HCT116 (cell line): Measurements from ENCODE around the gene DENND1A. TPM values are rescaled to one million over a fixed set of nuclear protein-coding genes. Genes with fewer than 3 reads are reported as not detected.

Source experiments
- ATAC-seq: fragments of 200-7000 bp; cut with Tn5 transposase; 2 replicates; pipeline ENCODE4 v1.9.1; 2020; ENCODE audit warnings: mild to moderate bottlenecking, moderate library complexity
- BruUV-seq: library from RNA; stranded (reverse); fragments of 400-500 nt; replicated peaks from 2 replicates; lab custom pipeline; 2021; lab: Mats Ljungman, UMichigan
- CTCF ChIA-PET: fragments of 300-600 bp; sonication (Branson Sonifier 250); formaldehyde crosslinking; loops from one replicate; lab custom pipeline; 2021; ENCODE audit warnings: antibody characterized with exemption; lab: Charles Lee
- POLR2A ChIA-PET: fragments of 300-600, 350-600 bp; sonication (Branson Sonifier 250); formaldehyde crosslinking; loops from one replicate; lab custom pipeline; 2021; ENCODE audit warnings: antibody characterized with exemption; lab: Charles Lee
- RAD21 ChIA-PET, 2 experiments: fragments of 300-600 bp; sonication (Branson Sonifier 250); formaldehyde crosslinking; loops; one replicate each; lab custom pipeline; 2023; ENCODE audit warnings: low total read pairs in 2 of 2; ENCODE audit not compliant: uncharacterized antibody in 2 of 2, unreplicated experiment in 2 of 2, low non-redundant PET in 1 of 2; lab: Charles Lee
- DNase-seq: peaks from one replicate; pipeline ENCODE4 v3.0.0-alpha.2; 2010; ENCODE audit warnings: low read depth, low spot score
- H2AFZ ChIP-seq: fragments of 200-600 bp; shearing (Covaris generic), sonication (generic); 2 replicates; pipeline ENCODE4 v1.6.1; 2017; ENCODE audit warnings: low read depth, mixed run types, mixed read lengths, antibody characterized with exemption, low read length; ENCODE audit not compliant: poor library complexity, severe bottlenecking
- H3K27ac ChIP-seq: 2 replicates; pipeline ENCODE4 v1.5.1; 2012; ENCODE audit warnings: low read depth, low read length
- H3K27me3 ChIP-seq: fragments of 200-600 bp; sonication (generic); 2 replicates; pipeline ENCODE4 v1.6.1; 2016; ENCODE audit warnings: mixed run types, low read length, mixed read lengths; ENCODE audit not compliant: insufficient read depth
- H3K36me3 ChIP-seq, 2 experiments: fragments of 200-500 bp in 1 of 2; fragments of 200-600 bp in 1 of 2; sonication (Bioruptor generic) in 1 of 2; sonication (generic) in 1 of 2; 2 replicates each; pipeline versions ENCODE4 v1.5.1 to v1.6.1; 2014 to 2016; ENCODE audit warnings: low read length in 2 of 2, inconsistent platforms in 1 of 2, mixed read lengths in 1 of 2, mixed run types in 1 of 2; ENCODE audit not compliant: insufficient read depth in 2 of 2, control insufficient read depth in 1 of 2
- H3K4me1 ChIP-seq, 2 experiments: fragments of 200-600 bp in 1 of 2; sonication (generic) in 1 of 2; 2 replicates each; pipeline versions ENCODE4 v1.5.1 to v1.6.1; 2012 to 2017; ENCODE audit warnings: low read length in 2 of 2, inconsistent platforms in 1 of 2, mild to moderate bottlenecking in 1 of 2, mixed read lengths in 1 of 2, mixed run types in 1 of 2, moderate library complexity in 1 of 2; ENCODE audit not compliant: insufficient read depth in 2 of 2, control insufficient read depth in 1 of 2
- H3K4me2 ChIP-seq: fragments of 200-600 bp; sonication (generic); 2 replicates; pipeline ENCODE4 v1.6.1; 2017; ENCODE audit warnings: mixed run types, low read length, mixed read lengths
- H3K4me3 ChIP-seq, 2 experiments: fragments of 200-600 bp in 1 of 2; sonication (generic) in 1 of 2; replicated peaks in 1 of 2; 2 replicates each; pipeline ENCODE4 v1.5.1; 2011 to 2016; ENCODE audit warnings: low read length in 2 of 2, control low read depth in 1 of 2, low read depth in 1 of 2, mild to moderate bottlenecking in 1 of 2, mixed read lengths in 1 of 2, mixed run types in 1 of 2
- H3K79me2 ChIP-seq: fragments of 200-600 bp; sonication (generic); 2 replicates; pipeline ENCODE4 v1.6.1; 2017; ENCODE audit warnings: mild to moderate bottlenecking, mixed run types, low read length, moderate library complexity, mixed read lengths; ENCODE audit not compliant: insufficient read depth
- H3K9ac ChIP-seq: fragments of 200-600 bp; sonication (generic); 2 replicates; pipeline ENCODE4 v1.6.1; 2016; ENCODE audit warnings: low read length, mixed read lengths
- H3K9me2 ChIP-seq: fragments of 200-600 bp; sonication (generic), shearing (Covaris generic); 2 replicates; pipeline ENCODE4 v1.6.1; 2017; ENCODE audit warnings: mixed run types, mild to moderate bottlenecking, moderate library complexity; ENCODE audit not compliant: insufficient read depth
- H3K9me3 ChIP-seq, 2 experiments: fragments of 200-500 bp in 1 of 2; fragments of 200-600 bp in 1 of 2; sonication (Bioruptor generic) in 1 of 2; sonication (generic) in 1 of 2; 2 replicates each; pipeline ENCODE4 v1.6.1; 2014 to 2017; ENCODE audit warnings: low read length in 2 of 2, mixed read lengths in 2 of 2, inconsistent platforms in 1 of 2, low read depth in 1 of 2, mild to moderate bottlenecking in 1 of 2, mixed run types in 1 of 2, moderate library complexity in 1 of 2; ENCODE audit not compliant: control insufficient read depth in 1 of 2, insufficient read depth in 1 of 2
- H4K20me1 ChIP-seq: fragments of 200-600 bp; sonication (generic), shearing (Covaris generic); 2 replicates; pipeline ENCODE4 v1.6.1; 2017; ENCODE audit warnings: mixed run types, mild to moderate bottlenecking, moderate library complexity; ENCODE audit not compliant: insufficient read depth
- EZH2phosphoT487 ChIP-seq: fragments of 200-600 bp; IDR thresholded peaks from 2 replicates; pipeline ENCODE4 v1.6.1; 2018; ENCODE audit warnings: antibody characterized with exemption, borderline replicate concordance
- FOSL1 ChIP-seq: IDR thresholded peaks from 2 replicates; pipeline ENCODE4 v1.6.1; 2012; ENCODE audit warnings: low read depth
- POLR2AphosphoS5 ChIP-seq: IDR thresholded peaks from 2 replicates; pipeline ENCODE4 v1.6.1; 2011; ENCODE audit warnings: mild to moderate bottlenecking, low read depth, low read length, moderate library complexity
- SIN3A ChIP-seq: IDR thresholded peaks from 2 replicates; pipeline ENCODE4 v1.6.1; 2012; ENCODE audit warnings: low read depth
- SP1 ChIP-seq: IDR thresholded peaks from 2 replicates; pipeline ENCODE4 v1.6.1; 2012; ENCODE audit warnings: low read depth
- TCF7L2 ChIP-seq: IDR thresholded peaks from 2 replicates; pipeline ENCODE4 v1.7.0; 2011; ENCODE audit warnings: borderline replicate concordance, inconsistent platforms; ENCODE audit not compliant: insufficient read depth, insufficient read length; ENCODE audit errors: extremely low read depth
- YY1 ChIP-seq: IDR thresholded peaks from 2 replicates; pipeline ENCODE4 v1.6.1; 2011; ENCODE audit warnings: low read length, low read depth, moderate library complexity, mild to moderate bottlenecking; ENCODE audit not compliant: insufficient replicate concordance; ENCODE audit errors: extremely low read depth
- ZNF274 ChIP-seq: fragments of 200-500 bp; sonication (Bioruptor generic); IDR thresholded peaks from 2 replicates; pipeline ENCODE4 v1.6.1; 2014; ENCODE audit warnings: mild to moderate bottlenecking, low read depth, low read length, inconsistent platforms
- intact Hi-C: fragments of 100-400 bp; cut with micrococcal nuclease; formaldehyde crosslinking; loops from 2 replicates; pipeline ENCODE4 v1.10.0; 2022
- total RNA-seq: library from RNA; stranded (reverse); gene quantifications from one replicate; pipeline ENCODE4 v1.2.1, GENCODE V29; 2021; ENCODE audit not compliant: unreplicated experiment

DENND1A gene
- total RNA-seq, 1 experiment from 2014 or later: 33.0 TPM

- CTCF ChIA-PET: no interaction called here
- H3K9me2 ChIP-seq: no peaks in the 10 kb centered on the region
- no peak overlapping the region for H3K4me2 ChIP-seq
- TF ChIP-seq SP1 (no peak), TCF7L2 (no peak), EZH2phosphoT487 (no peak), SIN3A (no peak), FOSL1 (no peak), ZNF274 (no peak)
- H3K27ac ChIP-seq: no peak overlapping the region
- H2AFZ ChIP-seq: no peak overlapping the region
- intact Hi-C loops: no loop called here
- no peaks in the 10 kb centered on the region for H3K36me3 ChIP-seq
- POLR2A ChIA-PET: no interaction called here
- no peaks in the 10 kb centered on the region for H3K4me1 ChIP-seq
- RAD21 ChIA-PET: no interaction called here
- no peaks in the 10 kb centered on the region for H3K79me2 ChIP-seq
- DNase-seq (no peak), ATAC-seq (no peak)
- no peaks in the 10 kb centered on the region for H4K20me1 ChIP-seq
- H3K27me3 ChIP-seq: no peaks in the 10 kb centered on the region
- H3K4me3 ChIP-seq: no peak overlapping the region
- H3K9ac ChIP-seq: no peak overlapping the region
- no peaks in the 10 kb centered on the region for H3K9me3 ChIP-seq
- BruUV-seq: no TSS peak
Observed at GRCh38 chr9:123616707-123617106, 313.2 kb downstream of the DENND1A start.

- Histone ChIP-seq H3K36me3 (no peaks in the 10 kb centered on the region), H3K4me3 (no peak overlapping the region), H3K9me2 (no peaks in the 10 kb centered on the region), H3K27ac (no peak overlapping the region), H3K4me2 (no peak overlapping the region), H3K9me3 (no peaks in the 10 kb centered on the region), H4K20me1 (no peaks in the 10 kb centered on the region), H2AFZ (no peak overlapping the region), H3K4me1 (no peaks in the 10 kb centered on the region), H3K79me2 (no peaks in the 10 kb centered on the region), H3K27me3 (no peaks in the 10 kb centered on the region), H3K9ac (no peak overlapping the region)
- no peak for DNase-seq
- CTCF ChIA-PET: no interaction called here
- RAD21 ChIA-PET: no interaction called here
- ATAC-seq: no peak
- no TSS peak for BruUV-seq
- intact Hi-C loops: no loop called here
- POLR2A ChIA-PET: no interaction called here
- TF ChIP-seq SP1: no peak
- TF ChIP-seq YY1: no peak
- no peak for TF ChIP-seq POLR2AphosphoS5
Observed at GRCh38 chr9:123615381-123615780, 314.5 kb downstream of the DENND1A start.
